ENCODE data around the gene KNDC1. TPM values are rescaled to one million over a fixed set of nuclear protein-coding genes. Genes with fewer than 3 reads are reported as not detected.

KNDC1 gene
- total and polyA plus RNA-seq, 2 experiments from 2014 or later = 10.8 to 33.9 TPM

- no peak for TF ChIP-seq CTCF (IDR thresholded peaks at IDR 0.05; ENCODE audit: low read depth, low read length)
- H3K4me3 ChIP-seq = no peak overlapping the region
- H3K27me3 ChIP-seq = no peaks in the 10 kb centered on the region
- H3K36me3 ChIP-seq = no peaks in the 10 kb centered on the region
- DNase-seq (ENCODE audit: low read depth in 1 of 2, low spot score in 1 of 2) = peak in 1 of 2 donors; percentile 20
- no peaks in the 10 kb centered on the region for H3K4me1 ChIP-seq (ENCODE audit: low read depth)
- no peaks in the 10 kb centered on the region for H3K9me3 ChIP-seq (ENCODE audit: low read depth)
- H3K27ac ChIP-seq = no peak overlapping the region
These were observed 7.0 kb downstream of the KNDC1 start for GRCh38 chr10:133166828-133167692.

DNA sequence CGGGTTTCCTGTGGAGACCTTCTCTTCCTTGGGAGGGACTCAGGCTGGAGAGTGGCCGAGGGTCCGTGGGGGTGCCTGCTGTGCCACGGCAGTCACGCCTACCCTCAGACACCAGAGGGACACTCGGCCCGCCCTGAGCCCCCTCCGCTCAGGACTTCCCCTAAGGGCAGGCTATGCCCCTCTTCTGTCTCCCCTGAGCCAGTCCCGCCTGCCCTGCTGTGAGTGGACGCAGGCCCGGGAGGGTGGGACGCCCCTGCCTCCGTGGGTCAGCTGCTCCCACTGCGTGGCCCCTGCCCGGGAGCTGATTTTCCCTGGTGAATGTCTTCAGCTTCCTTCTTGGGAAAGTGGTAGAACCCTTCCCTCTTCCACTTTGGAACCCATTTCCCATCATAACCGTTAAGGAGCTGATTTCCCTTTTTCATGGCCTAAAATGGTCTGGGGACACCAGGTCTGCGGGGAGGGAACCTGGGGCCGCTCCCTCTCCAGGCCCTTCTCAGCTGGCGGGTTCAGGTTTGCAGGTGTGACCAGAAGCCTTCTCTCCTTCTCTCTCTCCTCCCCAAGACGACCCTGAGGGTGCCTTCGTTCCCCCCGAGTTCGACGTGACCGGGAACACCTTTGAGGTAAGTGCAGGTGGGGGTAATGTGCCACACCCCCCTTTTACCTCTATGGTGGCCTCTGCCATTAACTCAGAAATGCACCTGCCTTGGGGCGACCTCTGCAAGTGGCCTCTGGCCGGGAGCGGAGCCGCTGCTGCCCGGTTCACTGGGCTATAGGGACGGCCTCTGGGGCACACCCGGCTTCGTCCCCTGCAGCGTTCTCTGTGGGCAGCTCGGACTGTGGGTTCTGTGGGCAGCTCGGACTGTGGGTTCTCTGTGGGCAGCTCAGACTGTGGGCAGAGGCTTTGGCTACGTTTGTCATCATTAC is 7.9 kb downstream of the KNDC1 start:
- Histone ChIP-seq H3K27ac (no peak overlapping the region), H3K4me3 (no peak overlapping the region), H3K9me3 (ENCODE audit: low read depth) (no peaks in the 10 kb centered on the region), H3K4me1 (ENCODE audit: low read depth) (no peaks in the 10 kb centered on the region), H3K27me3 (no peaks in the 10 kb centered on the region), H3K36me3 (no peaks in the 10 kb centered on the region)
- DNase-seq (ENCODE audit: low read depth in 1 of 2, low spot score in 1 of 2) = no peak
- no peak for TF ChIP-seq CTCF (IDR thresholded peaks at IDR 0.05; ENCODE audit: low read depth, low read length)

DNA sequence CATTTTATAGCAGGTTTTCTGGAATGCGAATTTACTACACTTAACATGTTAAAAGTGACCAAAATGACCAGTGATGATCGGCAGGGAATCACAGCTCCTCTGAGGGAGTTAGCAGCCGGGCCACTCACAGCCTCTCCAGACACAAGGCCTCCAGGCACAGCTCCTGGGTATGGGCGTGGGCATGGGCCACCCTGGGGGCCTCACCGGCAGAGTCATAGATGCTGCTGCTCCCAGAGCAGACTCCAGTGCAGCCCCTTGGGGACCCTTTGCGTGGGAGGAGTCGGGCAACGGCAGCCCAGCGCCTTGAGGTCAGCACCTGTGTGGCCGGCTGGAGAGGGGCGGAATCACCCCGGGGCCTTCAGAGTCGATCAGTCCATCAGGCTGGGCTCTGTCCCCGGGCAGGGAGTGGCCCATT is 8.6 kb downstream of the KNDC1 start:
- H3K4me3 ChIP-seq = no peak overlapping the region
- H3K27ac ChIP-seq = no peak overlapping the region
- no peaks in the 10 kb centered on the region for H3K9me3 ChIP-seq (ENCODE audit: low read depth)
- no peaks in the 10 kb centered on the region for H3K4me1 ChIP-seq (ENCODE audit: low read depth)
- no peak for TF ChIP-seq CTCF (IDR thresholded peaks at IDR 0.05; ENCODE audit: low read depth, low read length)
- DNase-seq (ENCODE audit: low read depth in 1 of 2, low spot score in 1 of 2) = no peak
- no peaks in the 10 kb centered on the region for H3K27me3 ChIP-seq
- no peaks in the 10 kb centered on the region for H3K36me3 ChIP-seq

DNA sequence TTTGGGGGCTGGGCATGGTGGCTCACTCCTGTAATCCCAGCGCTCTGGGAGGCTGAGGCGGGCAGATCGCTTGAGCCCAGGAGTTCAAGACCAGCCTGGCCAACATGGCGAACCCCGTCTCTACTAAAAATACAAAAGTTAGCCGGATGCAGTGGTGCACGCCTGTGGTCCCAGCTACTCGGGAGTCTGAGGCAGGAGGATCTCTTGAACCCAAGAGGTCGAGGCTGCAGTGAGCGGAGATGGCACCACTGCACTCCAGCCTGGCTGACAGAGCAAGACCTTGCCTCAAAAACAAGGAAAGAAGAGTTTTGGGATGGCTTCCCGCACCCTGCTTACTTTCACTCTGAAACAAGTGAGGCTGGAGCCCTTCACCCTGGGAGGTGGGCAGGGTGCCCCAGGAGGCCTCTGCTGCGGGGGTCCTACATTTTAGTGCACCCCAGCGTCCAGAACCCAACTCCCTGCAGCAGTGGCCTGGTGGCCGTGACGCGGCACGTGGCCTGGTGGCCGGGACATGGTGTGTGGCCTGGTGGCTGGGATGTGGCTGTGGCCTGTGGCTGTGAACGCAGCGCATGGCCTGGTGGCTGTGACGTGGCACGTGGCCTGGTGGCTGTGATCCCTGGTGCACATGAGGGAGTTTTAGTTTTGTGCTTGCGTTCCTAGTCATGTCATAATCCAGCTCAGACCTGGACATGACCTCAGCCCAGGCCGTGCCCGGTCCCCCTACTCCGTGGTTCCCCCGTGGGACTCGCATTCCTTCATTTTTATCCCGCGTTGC is 9.3 kb downstream of the KNDC1 start:
- Histone ChIP-seq H3K27ac (no peak overlapping the region), H3K27me3 (no peaks in the 10 kb centered on the region), H3K4me1 (ENCODE audit: low read depth) (no peaks in the 10 kb centered on the region), H3K4me3 (no peak overlapping the region), H3K9me3 (ENCODE audit: low read depth) (no peaks in the 10 kb centered on the region), H3K36me3 (no peaks in the 10 kb centered on the region)
- TF ChIP-seq CTCF (IDR thresholded peaks at IDR 0.05; ENCODE audit: low read depth, low read length) = no peak
- DNase-seq (ENCODE audit: low read depth in 1 of 2, low spot score in 1 of 2) = no peak

DNA sequence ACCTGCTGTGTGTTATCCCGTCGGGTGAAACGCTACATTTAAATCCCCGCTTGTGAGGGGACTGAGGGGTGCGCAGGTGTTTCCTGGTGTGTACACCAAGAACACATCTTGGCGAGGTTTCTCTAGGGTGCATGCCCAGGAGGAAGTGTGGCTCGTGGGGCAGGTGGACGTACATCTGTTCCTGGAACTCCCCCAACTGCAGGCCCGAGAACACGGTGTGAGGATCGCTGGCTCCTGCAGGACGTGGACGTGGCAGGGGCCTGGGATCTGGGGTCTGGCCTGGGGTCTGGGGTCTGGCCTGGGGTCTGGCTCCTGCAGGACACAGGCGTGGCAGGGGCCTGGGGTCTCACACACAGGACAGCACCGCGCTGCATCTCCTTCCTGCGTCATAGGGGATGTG is 10.1 kb downstream of the KNDC1 start:
- Histone ChIP-seq H3K36me3 (no peaks in the 10 kb centered on the region), H3K4me1 (ENCODE audit: low read depth) (no peaks in the 10 kb centered on the region), H3K27me3 (no peaks in the 10 kb centered on the region), H3K4me3 (no peak overlapping the region), H3K27ac (no peak overlapping the region), H3K9me3 (ENCODE audit: low read depth) (no peaks in the 10 kb centered on the region)
- no peak for TF ChIP-seq CTCF (IDR thresholded peaks at IDR 0.05; ENCODE audit: low read depth, low read length)
- DNase-seq (ENCODE audit: low read depth in 1 of 2, low spot score in 1 of 2) = no peak
